HEK293T (cell line): ENCODE measurements around the gene ALG1L2.
"Not testable (repeated sequence)": the region's sequence is repeated elsewhere in the genome, so short reads cannot be mapped to it uniquely, and the experiment has no call there.

Source experiments
- BHLHE40 ChIP-seq: fragments of 450-650 bp; IDR thresholded peaks from 2 replicates; pipeline ENCODE4 v1.6.1; 2016; ENCODE audit warnings: mild to moderate bottlenecking, moderate library complexity, borderline replicate concordance
- FOXA1 ChIP-seq: fragments of 450-650 bp; IDR thresholded peaks from 2 replicates; pipeline ENCODE4 v1.6.1; 2016; ENCODE audit warnings: mild to moderate bottlenecking
- FOXK2 ChIP-seq: fragments of 450-650 bp; IDR thresholded peaks from 2 replicates; pipeline ENCODE4 v1.6.1; 2016; ENCODE audit warnings: mild to moderate bottlenecking
- LEF1 ChIP-seq: fragments of 450-650 bp; IDR thresholded peaks from 2 replicates; pipeline ENCODE4 v1.6.1; 2017; ENCODE audit warnings: mild to moderate bottlenecking, borderline replicate concordance
- NFRKB ChIP-seq: fragments of 450-650 bp; IDR thresholded peaks from 2 replicates; pipeline ENCODE4 v1.6.1; 2016; ENCODE audit warnings: mild to moderate bottlenecking, moderate library complexity
- PKNOX1 ChIP-seq: fragments of 450-650 bp; IDR thresholded peaks from 2 replicates; pipeline ENCODE4 v1.6.1; 2016
- SP1 ChIP-seq: fragments of 450-650 bp; IDR thresholded peaks from 2 replicates; pipeline ENCODE4 v1.6.1; 2017

GRCh38 chr3:130097690-130098638, 16.3 kb downstream of the ALG1L2 start:
- TF ChIP-seq BHLHE40, SP1, FOXA1, PKNOX1, NFRKB, LEF1, FOXK2: not testable (repeated sequence)
